ENCODE measurements around the gene GNMT.

GRCh38 chr6:43001843-43002242 lies 41.3 kb downstream of the GNMT start:
- TF ChIP-seq POLR2A (IDR thresholded peaks at IDR 0.05; ENCODE audit: low read depth, low read length) = no peak
- no peak for TF ChIP-seq SPI1 (IDR thresholded peaks at IDR 0.05; ENCODE audit: low read depth, low read length)
- no peak for TF ChIP-seq POLR2AphosphoS5 (IDR thresholded peaks at IDR 0.05; ENCODE audit: low read depth, low read length)
- TF ChIP-seq TAF1 (IDR thresholded peaks at IDR 0.05; ENCODE audit: low read depth, low read length) = no peak

Measured in GM12891 (cell line).